ENCODE results near the gene HDAC10. TPM values are rescaled to one million over a fixed set of nuclear protein-coding genes. Genes with fewer than 3 reads are reported as not detected.
"Not testable (repeated sequence)": the region's sequence is repeated elsewhere in the genome, so short reads cannot be mapped to it uniquely, and the experiment has no call there.

HDAC10 gene
- total RNA-seq, 1 experiment from 2014 or later: 4.2 TPM

GRCh38 chr22:50285568-50286229, 34.6 kb upstream of the HDAC10 start:
- DNase-seq (ENCODE audit: low read depth): no peak

GRCh38 chr22:50284479-50284878, 33.4 kb upstream of the HDAC10 start:
- no peak for DNase-seq (ENCODE audit: low read depth)

- no peak for DNase-seq (ENCODE audit: low read depth)
These were observed 32.8 kb upstream of the HDAC10 start for GRCh38 chr22:50283821-50284220.

- peak; percentile 77 for DNase-seq (ENCODE audit: low read depth)
These were observed 31.5 kb upstream of the HDAC10 start for GRCh38 chr22:50282361-50283155.

- DNase-seq (ENCODE audit: low read depth): no peak
These were observed 30.9 kb upstream of the HDAC10 start for GRCh38 chr22:50281957-50282356.

- no peak for DNase-seq (ENCODE audit: low read depth)
These were observed 30.3 kb upstream of the HDAC10 start for GRCh38 chr22:50281384-50281760.

GRCh38 chr22:50280708-50281383, 29.8 kb upstream of the HDAC10 start:
- DNase-seq (ENCODE audit: low read depth): no peak

- DNase-seq (ENCODE audit: low read depth): no peak
These were observed 29.1 kb upstream of the HDAC10 start for GRCh38 chr22:50280022-50280707.

GRCh38 chr22:50278956-50279619, 28.0 kb upstream of the HDAC10 start:
- no peak for DNase-seq (ENCODE audit: low read depth)

- DNase-seq (ENCODE audit: low read depth): no peak
These were observed 27.4 kb upstream of the HDAC10 start for GRCh38 chr22:50278461-50278860.

- DNase-seq (ENCODE audit: low read depth): no peak
These were observed 26.7 kb upstream of the HDAC10 start for GRCh38 chr22:50277761-50278160.

- peak; percentile 37 for DNase-seq (ENCODE audit: low read depth)
These were observed 25.1 kb upstream of the HDAC10 start for GRCh38 chr22:50276143-50276542.

- no peak for DNase-seq (ENCODE audit: low read depth)
These were observed 24.4 kb upstream of the HDAC10 start for GRCh38 chr22:50275181-50276055.

GRCh38 chr22:50274771-50275170, 23.7 kb upstream of the HDAC10 start:
- DNase-seq (ENCODE audit: low read depth): no peak

- DNase-seq (ENCODE audit: low read depth): peak; percentile 65
These were observed 23.2 kb upstream of the HDAC10 start for GRCh38 chr22:50274311-50274710.

- not testable (repeated sequence) for DNase-seq (ENCODE audit: low read depth)
These were observed 22.7 kb upstream of the HDAC10 start for GRCh38 chr22:50273781-50274180.

GRCh38 chr22:50273352-50273751, 22.3 kb upstream of the HDAC10 start:
- DNase-seq (ENCODE audit: low read depth): not testable (repeated sequence)

GRCh38 chr22:50272044-50272802, 21.2 kb upstream of the HDAC10 start:
- peak; percentile 25 for DNase-seq (ENCODE audit: low read depth)

GRCh38 chr22:50271519-50271970, 20.5 kb upstream of the HDAC10 start:
- DNase-seq (ENCODE audit: low read depth): peak; percentile 60
